PC-3 (cell line): Measurements from ENCODE around the gene MGLL.

Experiments used
- CTCF ChIP-seq: fragments of 300-600 bp; sonication (generic); conservative IDR thresholded peaks from 2 replicates; pipeline ENCODE4 v1.5.1; 2017; ENCODE audit warnings: antibody characterized with exemption, low read depth, mild to moderate bottlenecking, low read length
- EZH2 ChIP-seq: fragments of 300-600 bp; sonication (generic); IDR thresholded peaks from one replicate; pipeline ENCODE4 v1.6.1; 2017; ENCODE audit warnings: antibody characterized with exemption, mild to moderate bottlenecking, low read length; ENCODE audit not compliant: unreplicated experiment
- EZH2phosphoT487 ChIP-seq: fragments of 300-600 bp; sonication (generic); IDR thresholded peaks from 2 replicates; pipeline ENCODE4 v1.6.1; 2018; ENCODE audit warnings: mild to moderate bottlenecking, antibody characterized with exemption, low read length, borderline replicate concordance

- TF ChIP-seq CTCF (no peak), EZH2 (no peak), EZH2phosphoT487 (no peak)
Observed at GRCh38 chr3:127647845-127648204, 174.5 kb downstream of the MGLL start.
